ENCODE data around the gene ATP5MG. TPM values are rescaled to one million over a fixed set of nuclear protein-coding genes. Genes with fewer than 3 reads are reported as not detected.
"Not testable (repeated sequence)": the region's sequence is repeated elsewhere in the genome, so short reads cannot be mapped to it uniquely, and the experiment has no call there.

Gene ATP5MG
- total RNA-seq, 1 donor from 2014 or later = 600 TPM

DNA sequence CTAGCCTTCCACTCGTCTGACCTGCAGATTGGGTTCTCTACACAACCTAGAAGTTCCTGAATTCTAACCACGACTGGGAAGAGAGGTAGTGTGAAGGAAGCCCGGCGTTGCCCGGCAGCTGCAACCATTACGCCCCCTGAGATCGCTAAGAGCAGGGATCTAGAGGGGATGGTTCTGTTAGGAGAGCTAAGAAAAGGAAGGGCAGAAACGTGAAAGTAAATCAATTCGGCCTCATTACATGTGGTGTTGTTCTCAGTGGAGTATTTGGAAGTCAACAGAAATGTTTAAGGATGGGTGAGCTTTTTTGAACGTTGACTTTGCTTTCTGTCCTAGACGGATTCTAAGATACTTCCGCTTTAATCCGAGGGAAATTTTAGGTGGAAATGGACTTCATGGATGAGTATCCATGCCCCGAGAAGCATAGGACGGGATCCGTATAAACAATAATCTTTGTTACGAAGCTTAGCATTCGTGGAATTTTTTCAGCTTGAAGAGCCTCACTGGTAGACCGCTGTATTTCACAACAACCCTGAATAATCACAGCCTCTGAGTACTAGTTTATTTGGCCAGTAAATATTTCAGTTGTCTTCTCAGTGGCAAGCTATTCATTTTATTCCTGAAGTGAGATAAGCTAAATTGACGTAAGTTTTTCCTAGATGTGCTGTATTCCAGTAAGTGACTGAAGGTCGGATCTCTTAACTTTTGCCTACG is 629 bp downstream of the ATP5MG start:
- intact Hi-C loops (cut with DNase I) = loop anchor here (2.0 kb wide), 2 partner anchors 35 to 87 kb away; partner anchors contain the start of gene KMT2A
- DNase-seq (ENCODE audit: low spot score) = no peak

DNA sequence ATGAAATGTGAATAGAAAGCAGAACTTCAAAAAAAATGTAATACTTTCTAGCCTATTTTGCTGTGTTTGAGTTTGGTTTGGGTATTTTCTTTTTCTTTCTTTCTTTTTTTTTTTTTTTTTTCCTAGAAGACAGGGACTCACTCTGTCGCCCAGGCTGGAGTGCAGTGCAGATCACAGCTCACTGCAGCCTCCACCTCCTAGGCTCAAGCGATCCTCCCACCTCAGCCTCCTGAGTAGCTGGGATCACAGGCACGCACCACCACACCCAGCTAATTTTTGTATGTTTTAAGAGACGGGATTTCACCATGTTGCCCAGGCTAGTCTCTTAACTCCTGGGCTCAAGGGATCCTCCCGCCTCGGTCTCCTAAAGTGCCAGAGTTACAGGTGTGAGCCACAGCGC is 1.2 kb downstream of the ATP5MG start:
- DNase-seq (ENCODE audit: low spot score); intact Hi-C loops (cut with DNase I): not testable (repeated sequence)

DNA sequence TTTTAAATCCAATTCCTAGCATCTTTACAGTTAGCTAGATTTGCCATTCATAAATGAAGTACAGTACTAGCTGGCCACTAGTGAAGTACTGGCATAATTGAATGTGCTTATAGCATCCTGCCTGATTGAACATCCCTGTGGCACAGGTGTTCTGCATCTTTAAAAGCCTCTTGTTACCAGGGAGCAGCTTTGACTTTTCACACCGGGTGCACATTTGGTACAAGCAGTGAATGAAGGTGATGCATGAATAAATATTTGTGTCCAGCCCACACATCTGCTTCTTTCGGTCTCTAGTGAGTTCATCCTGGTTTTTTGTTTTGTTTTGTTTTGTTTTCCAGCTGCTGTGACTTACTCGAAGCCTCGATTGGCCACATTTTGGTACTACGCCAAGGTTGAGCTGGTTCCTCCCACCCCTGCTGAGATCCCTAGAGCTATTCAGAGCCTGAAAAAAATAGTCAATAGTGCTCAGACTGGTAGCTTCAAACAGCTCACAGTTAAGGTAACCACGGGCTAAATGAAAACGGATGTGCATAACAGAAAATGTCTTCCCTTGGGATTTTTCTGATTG is 5.3 kb downstream of the ATP5MG start:
- DNase-seq (ENCODE audit: low spot score) = no peak
- intact Hi-C loops (cut with DNase I) = no loop called here

- DNase-seq (ENCODE audit: low spot score) = no peak
- intact Hi-C loops (cut with DNase I) = no loop called here
Observed at GRCh38 chr11:118410055-118410745, 8.8 kb downstream of the ATP5MG start.

DNA sequence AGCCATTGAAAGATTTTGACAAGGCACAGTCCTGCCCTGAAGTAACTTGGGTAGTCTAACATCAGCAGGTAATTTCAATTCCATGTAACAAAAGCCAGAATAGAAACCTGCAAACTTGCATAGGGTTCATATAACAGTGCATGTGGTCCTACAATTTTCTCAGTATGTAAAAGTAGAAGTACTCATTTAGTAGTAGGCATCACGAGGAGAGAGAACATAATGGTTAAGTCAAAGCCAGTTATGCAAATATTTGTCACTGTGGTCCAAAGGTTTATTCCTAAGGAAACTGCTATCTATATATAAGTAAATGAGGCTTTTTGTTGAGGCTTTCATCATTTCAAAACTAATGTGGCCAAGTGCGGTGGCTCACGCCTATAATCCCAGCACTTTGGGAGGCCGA is 10.1 kb downstream of the ATP5MG start:
- no peak for DNase-seq (ENCODE audit: low spot score)
- intact Hi-C loops (cut with DNase I) = no loop called here

DNA sequence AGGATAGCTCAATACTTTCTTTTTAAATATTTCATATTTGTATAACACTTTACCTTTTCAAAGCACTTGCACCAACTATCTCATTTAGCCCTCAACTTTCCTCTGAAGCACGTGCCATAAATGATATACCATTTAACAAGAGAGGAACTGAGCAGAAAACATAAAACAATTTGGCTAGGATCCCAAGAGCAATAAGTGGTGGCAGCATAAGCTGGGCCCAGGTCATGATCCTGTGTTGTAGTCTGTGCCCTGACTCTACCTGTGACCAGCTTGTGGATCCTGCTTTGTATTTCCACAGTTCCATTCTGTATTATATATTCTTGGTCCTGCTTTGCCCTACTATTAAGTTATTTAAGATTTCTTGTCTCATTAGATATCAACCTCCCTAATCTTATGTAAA is 11.5 kb downstream of the ATP5MG start:
- no peak for DNase-seq (ENCODE audit: low spot score)
- intact Hi-C loops (cut with DNase I) = no loop called here

GRCh38 chr11:118415062-118415738 is 13.8 kb downstream of the ATP5MG start:
- no peak for DNase-seq (ENCODE audit: low spot score)
- intact Hi-C loops (cut with DNase I) = no loop called here

DNA sequence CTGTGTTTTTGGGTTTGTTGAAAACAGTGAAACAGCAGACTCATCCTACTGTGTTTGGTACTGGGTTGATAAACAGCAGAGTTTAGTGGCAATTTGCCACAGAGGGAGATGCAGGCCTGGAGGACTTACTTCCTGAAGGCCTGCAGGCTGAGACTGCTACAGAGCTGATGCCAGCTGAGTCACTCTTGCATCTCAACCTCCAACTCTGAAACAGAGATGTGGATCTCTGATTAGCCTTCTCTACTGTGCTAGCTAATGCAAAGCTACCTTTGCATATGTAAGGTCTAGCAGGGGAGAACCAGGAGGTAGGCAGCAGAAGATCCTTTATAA is 14.3 kb downstream of the ATP5MG start:
- intact Hi-C loops (cut with DNase I) = no loop called here
- DNase-seq (ENCODE audit: low spot score) = no peak

- DNase-seq (ENCODE audit: low spot score); intact Hi-C loops (cut with DNase I): not testable (repeated sequence)
Observed at GRCh38 chr11:118416900-118417299, 15.5 kb downstream of the ATP5MG start.

GRCh38 chr11:118417801-118418200 is 16.4 kb downstream of the ATP5MG start:
- intact Hi-C loops (cut with DNase I) = no loop called here
- no peak for DNase-seq (ENCODE audit: low spot score)

DNA sequence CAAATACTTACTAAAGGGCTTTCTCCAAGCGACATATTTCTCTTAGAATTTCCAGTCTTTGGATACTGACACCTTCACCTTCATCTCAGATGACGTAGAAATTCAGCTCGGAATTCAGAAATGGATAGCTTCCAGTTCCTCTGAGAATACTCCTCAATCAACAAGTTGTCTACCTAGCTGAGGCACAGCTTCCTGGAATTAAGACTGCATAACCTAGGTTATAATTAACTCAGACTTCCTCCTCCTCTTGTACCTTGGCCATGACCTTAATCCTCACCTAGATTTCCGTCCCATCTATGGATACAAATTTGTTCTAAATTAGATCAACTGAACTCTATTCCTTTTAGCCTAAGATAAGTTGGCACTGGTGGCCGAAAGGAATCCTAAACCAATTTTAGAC is 17.4 kb downstream of the ATP5MG start:
- intact Hi-C loops (cut with DNase I) = no loop called here
- DNase-seq (ENCODE audit: low spot score) = no peak

- intact Hi-C loops (cut with DNase I) = no loop called here
- no peak for DNase-seq (ENCODE audit: low spot score)
Observed at GRCh38 chr11:118427707-118428106, 26.3 kb downstream of the ATP5MG start.

- DNase-seq (ENCODE audit: low spot score) = no peak
- intact Hi-C loops (cut with DNase I) = no loop called here
Observed at GRCh38 chr11:118430956-118431355, 29.6 kb downstream of the ATP5MG start.

GRCh38 chr11:118434123-118434552 is 32.7 kb downstream of the ATP5MG start:
- intact Hi-C loops (cut with DNase I) = no loop called here
- no peak for DNase-seq (ENCODE audit: low spot score)

- intact Hi-C loops (cut with DNase I) = no loop called here
- DNase-seq (ENCODE audit: low spot score) = no peak
Observed at GRCh38 chr11:118434553-118435289, 33.3 kb downstream of the ATP5MG start.

- peak; percentile 83 for DNase-seq (ENCODE audit: low spot score)
- intact Hi-C loops (cut with DNase I) = no loop called here
Observed at GRCh38 chr11:118435290-118435892, 34.0 kb downstream of the ATP5MG start.

DNA sequence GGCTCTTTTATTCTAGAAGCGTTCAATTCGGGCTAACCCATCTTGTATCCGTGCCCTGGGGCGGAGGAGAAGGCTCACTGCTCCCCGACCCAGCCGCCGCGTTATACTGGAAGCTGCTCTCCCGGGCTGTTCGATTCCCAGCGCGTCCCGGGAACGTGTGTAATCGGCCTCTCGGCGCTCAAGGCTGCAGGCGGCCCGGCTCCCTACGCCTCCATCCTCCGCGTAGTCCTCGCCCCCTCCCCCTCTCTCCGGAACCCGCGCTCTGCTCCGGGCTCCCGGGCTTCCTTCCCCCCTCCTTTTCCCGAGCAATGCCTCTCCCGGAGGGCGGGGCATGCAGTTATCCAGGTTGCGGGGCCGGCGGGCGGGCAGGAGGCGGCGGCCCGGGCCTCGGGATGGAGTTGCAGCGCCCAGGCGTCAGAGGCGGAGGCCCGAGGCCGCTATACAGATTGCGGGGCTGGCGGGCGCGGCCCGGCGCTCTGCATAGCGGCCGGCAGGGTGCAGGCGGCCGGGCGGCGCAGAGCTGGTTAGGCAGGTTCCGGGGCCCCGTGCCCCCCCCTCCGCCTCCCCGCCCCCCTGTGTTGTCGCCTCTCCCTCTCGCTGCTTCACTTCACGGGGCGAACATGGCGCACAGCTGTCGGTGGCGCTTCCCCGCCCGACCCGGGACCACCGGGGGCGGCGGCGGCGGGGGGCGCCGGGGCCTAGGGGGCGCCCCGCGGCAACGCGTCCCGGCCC is 34.7 kb downstream of the ATP5MG start, which contains the start of gene KMT2A:
TSS of gene KMT2A (plus strand) at position 600 of the 732 bp plus-strand sequence. CDS start at position 621, 21 bp downstream.
- DNase-seq (ENCODE audit: low spot score) = peak; percentile 98
- intact Hi-C loops (cut with DNase I) = loop anchor here (2.0 kb wide), 1 partner anchor 35 kb away; the partner anchor contains the start of gene ATP5MG

DNA sequence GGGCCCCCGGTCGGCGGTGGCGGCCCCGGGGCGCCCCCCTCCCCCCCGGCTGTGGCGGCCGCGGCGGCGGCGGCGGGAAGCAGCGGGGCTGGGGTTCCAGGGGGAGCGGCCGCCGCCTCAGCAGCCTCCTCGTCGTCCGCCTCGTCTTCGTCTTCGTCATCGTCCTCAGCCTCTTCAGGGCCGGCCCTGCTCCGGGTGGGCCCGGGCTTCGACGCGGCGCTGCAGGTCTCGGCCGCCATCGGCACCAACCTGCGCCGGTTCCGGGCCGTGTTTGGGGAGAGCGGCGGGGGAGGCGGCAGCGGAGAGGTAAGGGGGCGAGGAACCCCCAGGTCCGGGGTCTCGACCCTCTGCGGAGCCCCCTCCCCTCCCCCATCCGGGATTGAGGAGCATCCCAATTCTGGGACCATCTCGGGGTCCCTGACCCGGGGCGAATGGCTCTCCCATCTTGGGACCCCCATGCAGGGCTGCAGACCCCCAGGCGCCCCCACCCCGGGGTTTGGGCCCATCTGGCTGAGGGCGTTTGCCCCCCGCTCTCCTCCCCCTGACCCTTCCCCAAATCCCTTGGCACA is 35.3 kb downstream of the ATP5MG start:
- DNase-seq (ENCODE audit: low spot score) = no peak
- intact Hi-C loops (cut with DNase I) = loop anchor here (2.0 kb wide), 1 partner anchor 36 kb away; the partner anchor contains the start of gene ATP5MG
